Mucosa of rectum (tissue), 2 donors: Measurements from ENCODE around the gene TMBIM1.
A peak's percentile ranks its signal among the peaks of the same experiment; 100 is the strongest.

Source experiments
- H3K27ac ChIP-seq, 2 donors: one replicate each; pipeline ENCODE4 v1.7.0; 2013; ENCODE audit warnings: inconsistent platforms in 2 of 2, low read depth in 2 of 2, low read length in 2 of 2
- H3K27me3 ChIP-seq, 2 donors: one replicate each; pipeline ENCODE4 v1.7.0; 2013; ENCODE audit warnings: low read length in 2 of 2; ENCODE audit not compliant: control insufficient read depth in 2 of 2, insufficient read depth in 2 of 2
- H3K36me3 ChIP-seq, 2 donors: one replicate each; pipeline ENCODE4 v1.7.0; 2013; ENCODE audit warnings: low read length in 2 of 2; ENCODE audit not compliant: control insufficient read depth in 2 of 2, insufficient read depth in 2 of 2
- H3K4me1 ChIP-seq, 2 donors: one replicate each; pipeline ENCODE4 v1.7.0; 2013; ENCODE audit warnings: low read length in 2 of 2, mild to moderate bottlenecking in 1 of 2; ENCODE audit not compliant: control insufficient read depth in 2 of 2, insufficient read depth in 2 of 2
- H3K4me3 ChIP-seq, 2 donors: one replicate each; pipeline ENCODE4 v1.7.0; 2013; ENCODE audit warnings: low read length in 2 of 2
- H3K9ac ChIP-seq, 2 donors: one replicate each; pipeline ENCODE4 v1.7.0; 2013; ENCODE audit warnings: low read length in 2 of 2, low read depth in 1 of 2, mild to moderate bottlenecking in 1 of 2
- H3K9me3 ChIP-seq, 2 donors: one replicate each; pipeline ENCODE4 v1.7.0; 2013; ENCODE audit warnings: low read length in 2 of 2; ENCODE audit not compliant: control insufficient read depth in 2 of 2
- donor health status: healthy.
- donor health status: Normal muscosa, but diverticular disease.

The TMBIM1 gene

DNA sequence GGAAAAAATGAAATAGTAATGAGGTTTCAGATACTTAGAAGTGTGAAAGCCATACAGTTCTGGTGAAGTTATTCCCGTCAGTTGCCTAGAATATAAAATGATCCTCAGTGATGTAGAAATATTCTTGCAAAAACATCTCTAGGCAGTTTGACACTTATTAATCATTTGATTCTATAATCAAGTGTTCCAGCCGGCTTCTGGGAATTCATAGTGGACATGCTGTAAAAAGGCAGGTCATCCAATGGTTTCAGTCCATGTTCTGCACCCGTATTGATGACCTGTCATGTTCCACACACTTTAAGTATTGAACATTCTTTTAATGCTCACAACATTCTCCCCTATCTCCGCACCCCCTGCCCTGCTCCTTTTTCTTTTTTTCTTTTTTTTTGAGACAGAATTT, 55.5 kb downstream of the TMBIM1 start:
- Histone ChIP-seq H3K27ac (no peak overlapping the region), H3K27me3 (no peaks in the 10 kb centered on the region), H3K4me1 (no peaks in the 10 kb centered on the region), H3K9me3 (no peaks in the 10 kb centered on the region), H3K36me3 (peaks cover 54 to 75% of the 10 kb centered on the region in 2 donors), H3K4me3 (no peak overlapping the region), H3K9ac (no peak overlapping the region)

DNA sequence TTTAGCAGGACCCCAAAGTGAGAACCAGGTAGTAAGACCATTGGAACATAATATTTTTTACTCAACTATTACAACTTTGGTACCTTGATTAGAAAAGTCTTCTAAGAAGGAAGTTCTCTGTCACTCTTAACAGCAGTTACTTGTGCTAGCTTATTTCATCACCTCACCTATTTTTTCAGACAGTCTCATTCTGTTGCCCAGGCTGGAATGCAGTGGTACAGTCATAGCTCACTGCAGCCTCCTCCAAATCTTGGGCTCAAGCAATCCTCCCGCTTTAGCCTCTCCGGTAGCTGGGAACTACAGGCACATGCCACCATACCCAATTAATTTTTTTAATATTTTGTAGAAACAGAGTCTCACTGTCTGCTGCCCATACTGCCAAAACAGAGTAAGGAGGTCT, 57.3 kb downstream of the TMBIM1 start:
- H3K4me1 ChIP-seq = peaks cover 14 to 17% of the 10 kb centered on the region in 2 donors

DNA sequence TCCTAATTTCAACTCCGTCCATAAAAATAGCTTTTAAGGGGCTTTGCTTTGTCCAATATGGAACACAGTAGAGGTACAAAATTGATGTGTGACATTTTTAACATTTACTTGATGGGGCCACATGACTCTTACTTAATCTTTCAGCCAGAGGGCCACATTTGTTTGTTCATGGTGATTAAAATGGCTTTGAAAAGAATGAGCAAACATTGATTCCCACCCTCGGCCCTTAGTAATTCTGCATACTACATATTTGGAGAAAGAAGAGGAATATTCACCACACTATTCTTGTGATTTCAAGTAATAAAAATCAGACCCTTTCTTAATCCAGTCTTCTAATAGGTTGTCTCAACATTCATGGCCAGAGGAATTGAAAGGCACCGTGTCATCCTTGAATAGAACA, 57.8 kb downstream of the TMBIM1 start:
- Histone ChIP-seq H3K9me3 (no peaks in the 10 kb centered on the region), H3K36me3 (peaks cover 56 to 69% of the 10 kb centered on the region in 2 donors), H3K27me3 (no peaks in the 10 kb centered on the region), H3K27ac (no peak overlapping the region), H3K4me3 (no peak overlapping the region), H3K4me1 (peaks cover 19 to 22% of the 10 kb centered on the region in 2 donors), H3K9ac (no peak overlapping the region)

More for the DNA sequence above, 57.3 kb downstream of the TMBIM1 start:
- no peak overlapping the region for H3K27ac ChIP-seq
- no peak overlapping the region for H3K9ac ChIP-seq
- H3K4me3 ChIP-seq = no peak overlapping the region
- no peaks in the 10 kb centered on the region for H3K27me3 ChIP-seq
- H3K36me3 ChIP-seq = peaks cover 56 to 69% of the 10 kb centered on the region in 2 donors
- no peaks in the 10 kb centered on the region for H3K9me3 ChIP-seq

DNA sequence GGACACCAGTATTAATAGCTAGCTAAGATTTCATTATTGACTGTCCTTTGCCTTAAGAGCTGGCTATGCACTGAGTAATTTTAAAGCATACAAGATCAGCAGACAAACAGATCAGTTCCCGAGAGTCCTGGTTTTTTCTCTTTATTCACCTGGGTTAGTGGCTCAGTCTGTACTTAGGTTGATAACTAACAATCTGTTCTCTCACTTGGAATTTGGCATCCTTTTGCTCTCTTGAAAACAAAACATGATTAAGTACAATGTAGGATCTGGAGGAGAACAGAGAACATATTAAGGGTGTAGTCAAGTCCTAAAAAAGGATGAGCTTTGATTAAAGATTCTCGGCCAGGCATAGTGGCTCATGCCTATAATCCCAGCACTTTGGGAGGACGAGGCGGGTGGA, 58.8 kb downstream of the TMBIM1 start:
- H3K9me3 ChIP-seq = no peaks in the 10 kb centered on the region
- H3K27me3 ChIP-seq = no peaks in the 10 kb centered on the region
- no peak overlapping the region for H3K4me3 ChIP-seq
- H3K4me1 ChIP-seq = peaks cover 23 to 32% of the 10 kb centered on the region in 2 donors
- H3K36me3 ChIP-seq = peaks cover 51 to 68% of the 10 kb centered on the region in 2 donors
- no peak overlapping the region for H3K9ac ChIP-seq
- no peak overlapping the region for H3K27ac ChIP-seq

DNA sequence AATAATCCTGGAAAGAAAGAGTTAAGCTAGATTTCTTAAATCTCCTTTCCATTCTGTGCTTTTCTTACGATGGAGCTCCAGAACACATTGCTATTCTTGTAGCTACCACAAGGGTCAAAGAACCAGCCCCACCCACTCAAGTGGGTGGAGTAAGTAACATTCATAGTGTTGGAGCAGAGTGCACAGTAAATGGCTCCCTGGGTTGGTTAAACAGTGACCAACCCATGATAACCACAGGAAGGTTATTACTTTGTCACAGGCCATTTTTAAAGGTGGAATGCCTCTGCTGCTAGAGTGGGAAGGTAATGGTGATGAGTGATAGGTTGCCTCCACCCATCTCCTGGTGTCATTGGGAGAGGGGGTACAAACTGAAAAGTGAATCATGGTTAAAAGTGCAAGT, 61.4 kb downstream of the TMBIM1 start:
- Histone ChIP-seq H3K36me3 (peaks cover 46 to 56% of the 10 kb centered on the region in 2 donors), H3K9me3 (no peaks in the 10 kb centered on the region), H3K27me3 (no peaks in the 10 kb centered on the region)

DNA sequence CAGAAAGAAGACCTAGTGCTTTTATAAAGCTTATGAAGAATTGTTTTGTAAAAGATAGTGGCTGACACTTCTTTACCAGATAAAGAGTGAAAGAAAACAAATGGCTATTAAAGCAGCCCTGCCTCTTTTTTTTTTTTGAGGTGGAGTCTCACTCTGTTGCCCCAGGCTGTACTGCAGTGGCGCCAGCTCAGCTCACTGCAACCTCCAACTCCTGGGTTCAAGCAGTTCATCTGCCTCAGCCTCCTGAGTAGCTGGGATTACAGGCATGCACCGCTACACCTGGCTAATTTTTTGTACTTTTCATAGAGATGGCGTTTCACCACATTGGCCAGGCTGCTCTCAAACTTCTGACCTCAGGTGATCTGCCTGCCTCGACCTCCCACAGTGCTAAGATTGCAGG, 62.5 kb downstream of the TMBIM1 start:
- H3K27me3 ChIP-seq = no peaks in the 10 kb centered on the region
- H3K27ac ChIP-seq = peak overlapping the region; percentile 66 to 79
- H3K9me3 ChIP-seq = no peaks in the 10 kb centered on the region
- H3K9ac ChIP-seq = peak overlapping the region; percentile 38 to 43
- peaks cover 26 to 34% of the 10 kb centered on the region in 2 donors for H3K4me1 ChIP-seq
- no peak overlapping the region for H3K4me3 ChIP-seq
- H3K36me3 ChIP-seq = peaks cover 46 to 52% of the 10 kb centered on the region in 2 donors

More for the DNA sequence above, 61.4 kb downstream of the TMBIM1 start:
- Histone ChIP-seq H3K9ac (peak overlapping the region in 1 of 2 donors; percentile 15), H3K27ac (peak overlapping the region; percentile 66 to 79), H3K4me1 (peaks cover 26 to 34% of the 10 kb centered on the region in 2 donors), H3K4me3 (peak overlapping the region; percentile 28 to 37)

DNA sequence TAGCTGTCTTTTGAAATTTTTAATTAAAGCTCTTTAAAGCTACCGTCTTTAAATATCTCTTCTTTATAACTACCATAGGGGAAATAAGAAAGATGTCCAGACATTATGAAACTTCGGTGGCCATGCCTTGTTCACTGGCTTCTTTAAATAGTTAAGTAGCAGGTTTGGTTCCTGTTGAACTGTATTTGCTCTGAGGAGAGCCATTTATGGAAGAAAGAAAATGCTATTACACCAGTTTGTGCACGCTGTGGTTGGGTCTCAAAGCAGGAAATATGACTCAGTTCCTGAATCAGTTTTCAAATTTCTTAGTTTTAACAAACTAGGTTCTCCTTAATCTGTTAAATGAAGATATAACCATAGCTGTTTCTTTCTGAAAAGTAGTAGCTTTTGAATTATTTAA, 63.1 kb downstream of the TMBIM1 start:
- Histone ChIP-seq H3K27ac (peak overlapping the region; percentile 66 to 79), H3K36me3 (peaks cover 46 to 49% of the 10 kb centered on the region in 2 donors), H3K9ac (peak overlapping the region in 1 of 2 donors; percentile 15), H3K4me3 (no peak overlapping the region), H3K27me3 (no peaks in the 10 kb centered on the region), H3K9me3 (no peaks in the 10 kb centered on the region), H3K4me1 (peaks cover 26 to 34% of the 10 kb centered on the region in 2 donors)

DNA sequence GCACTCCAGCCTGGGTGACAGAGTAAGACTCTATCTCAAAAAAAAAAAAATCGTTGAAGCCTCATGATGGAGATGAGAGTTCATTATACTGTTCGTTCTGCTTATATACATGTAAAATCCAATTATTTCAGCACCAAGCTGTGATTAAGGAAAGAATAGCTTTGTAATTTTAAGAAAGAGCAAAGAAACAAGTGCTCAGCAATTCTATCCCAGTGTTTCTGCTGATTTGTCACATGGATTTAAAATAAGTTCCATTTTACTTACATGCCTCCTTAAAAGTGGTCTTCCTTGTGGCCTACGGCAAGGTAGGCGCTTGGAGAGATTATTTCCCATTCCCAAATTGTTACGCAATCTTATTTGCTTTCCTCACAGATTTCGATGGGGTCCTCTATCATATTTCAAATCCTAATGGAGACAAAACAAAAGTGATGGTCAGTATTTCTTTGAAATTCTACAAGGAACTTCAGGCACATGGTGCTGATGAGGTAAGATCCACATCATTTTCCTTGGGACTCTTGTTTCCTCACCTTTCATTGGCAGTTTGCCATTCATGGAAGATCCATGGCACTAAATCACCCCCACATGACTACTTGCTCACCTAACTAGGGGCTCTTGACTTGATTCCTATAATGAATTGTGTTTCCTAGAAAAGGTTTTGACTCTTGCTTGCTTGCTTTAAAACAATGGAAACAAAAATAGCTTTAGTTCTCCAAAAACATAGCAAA, 63.8 kb downstream of the TMBIM1 start:
- peaks cover 29 to 34% of the 10 kb centered on the region in 2 donors for H3K4me1 ChIP-seq
- no peak overlapping the region for H3K4me3 ChIP-seq
- peaks cover 42 to 46% of the 10 kb centered on the region in 2 donors for H3K36me3 ChIP-seq

DNA sequence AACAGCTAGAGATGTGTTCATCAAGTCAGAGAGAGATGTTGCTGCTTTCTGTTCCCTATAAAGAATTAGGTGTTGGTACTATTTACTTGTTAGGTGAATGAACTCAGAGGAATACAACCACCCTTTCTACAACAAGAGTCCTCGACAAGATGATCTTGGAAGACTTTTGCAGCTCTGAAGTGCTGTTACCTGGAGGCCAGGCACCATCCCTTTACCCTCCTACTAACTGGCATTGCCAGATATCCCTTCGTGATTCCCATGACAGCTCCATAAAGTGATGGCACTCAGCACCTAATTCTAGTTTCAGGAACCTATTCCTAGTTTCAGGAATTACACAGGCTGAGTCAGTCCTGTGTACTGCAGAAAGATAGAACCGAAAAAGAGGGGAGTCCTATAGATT, 65.4 kb downstream of the TMBIM1 start:
- Histone ChIP-seq H3K4me3 (no peak overlapping the region), H3K9ac (no peak overlapping the region), H3K27me3 (no peaks in the 10 kb centered on the region), H3K27ac (no peak overlapping the region), H3K4me1 (peaks cover 33 to 34% of the 10 kb centered on the region in 2 donors), H3K36me3 (peaks cover 38 to 42% of the 10 kb centered on the region in 2 donors), H3K9me3 (no peaks in the 10 kb centered on the region)

More for the DNA sequence above, 63.8 kb downstream of the TMBIM1 start:
- Histone ChIP-seq H3K27ac (peak overlapping the region; percentile 66 to 79), H3K9me3 (no peaks in the 10 kb centered on the region), H3K27me3 (no peaks in the 10 kb centered on the region), H3K9ac (no peak overlapping the region)
